Measurements from ENCODE around the gene HMCN1.
"Not testable (repeated sequence)": the region's sequence is repeated elsewhere in the genome, so short reads cannot be mapped to it uniquely, and the experiment has no call there.

Gene HMCN1

GRCh38 chr1:185860311-185860710 is 126.1 kb downstream of the HMCN1 start:
- DNase-seq, result no peak

- DNase-seq, result no peak
These were observed 126.7 kb downstream of the HMCN1 start for GRCh38 chr1:185860859-185861258.

GRCh38 chr1:185861630-185862029 is 127.4 kb downstream of the HMCN1 start:
- no peak for DNase-seq

- no peak for DNase-seq
These were observed 128.0 kb downstream of the HMCN1 start for GRCh38 chr1:185862235-185862634.

- DNase-seq, result no peak
These were observed 130.1 kb downstream of the HMCN1 start for GRCh38 chr1:185864331-185864730.

GRCh38 chr1:185864889-185865517 is 130.8 kb downstream of the HMCN1 start:
- no peak for DNase-seq

GRCh38 chr1:185869590-185869989 is 135.4 kb downstream of the HMCN1 start:
- no peak for DNase-seq

GRCh38 chr1:185871627-185872150 is 137.5 kb downstream of the HMCN1 start:
- no peak for DNase-seq

GRCh38 chr1:185874246-185874645 is 140.1 kb downstream of the HMCN1 start:
- no peak for DNase-seq

- DNase-seq, result no peak
These were observed 146.1 kb downstream of the HMCN1 start for GRCh38 chr1:185880330-185880729.

- peak; percentile 64 for DNase-seq
These were observed 146.7 kb downstream of the HMCN1 start for GRCh38 chr1:185880779-185881333.

- DNase-seq, result no peak
These were observed 151.9 kb downstream of the HMCN1 start for GRCh38 chr1:185886046-185886445.

GRCh38 chr1:185886671-185887070 is 152.5 kb downstream of the HMCN1 start:
- DNase-seq, result no peak

GRCh38 chr1:185892831-185893403 is 158.7 kb downstream of the HMCN1 start:
- not testable (repeated sequence) for DNase-seq

- DNase-seq, result no peak
These were observed 160.6 kb downstream of the HMCN1 start for GRCh38 chr1:185894791-185895190.

- DNase-seq, result no peak
These were observed 161.2 kb downstream of the HMCN1 start for GRCh38 chr1:185895208-185895900.

GRCh38 chr1:185896863-185897262 is 162.7 kb downstream of the HMCN1 start:
- DNase-seq, result no peak

GRCh38 chr1:185906186-185906585 is 172.0 kb downstream of the HMCN1 start:
- no peak for DNase-seq

- no peak for DNase-seq
These were observed 173.1 kb downstream of the HMCN1 start for GRCh38 chr1:185907246-185907645.

GRCh38 chr1:185911978-185912377 is 177.8 kb downstream of the HMCN1 start:
- DNase-seq, result no peak

- no peak for DNase-seq
These were observed 178.3 kb downstream of the HMCN1 start for GRCh38 chr1:185912504-185912903.

GRCh38 chr1:185914089-185914488 is 179.9 kb downstream of the HMCN1 start:
- no peak for DNase-seq

GRCh38 chr1:185916861-185917260 is 182.7 kb downstream of the HMCN1 start:
- no peak for DNase-seq

GRCh38 chr1:185917646-185918045 is 183.5 kb downstream of the HMCN1 start:
- DNase-seq, result no peak

All from DMS 273 treated with DMSO at 0.1 percent for 48 hours (cell line).